Lower leg skin (tissue), 3 donors: ENCODE data around the gene PFKFB4.

Experiments
- POLR2A ChIP-seq, 2 donors: fragments of 450-650 bp; IDR thresholded peaks; one replicate each; pipeline ENCODE4 v1.6.1; 2016 to 2017; ENCODE audit warnings: antibody characterized with exemption in 2 of 2, mild to moderate bottlenecking in 1 of 2, moderate library complexity in 1 of 2
- TF ChIP-seq, protein P1 (sequence below), 3 donors: fragments of 450-650 bp; IDR thresholded peaks; one replicate each; pipeline ENCODE4 v1.5.1; 2016; ENCODE audit warnings: antibody characterized with exemption in 3 of 3, mild to moderate bottlenecking in 3 of 3, moderate library complexity in 2 of 3

DNA sequence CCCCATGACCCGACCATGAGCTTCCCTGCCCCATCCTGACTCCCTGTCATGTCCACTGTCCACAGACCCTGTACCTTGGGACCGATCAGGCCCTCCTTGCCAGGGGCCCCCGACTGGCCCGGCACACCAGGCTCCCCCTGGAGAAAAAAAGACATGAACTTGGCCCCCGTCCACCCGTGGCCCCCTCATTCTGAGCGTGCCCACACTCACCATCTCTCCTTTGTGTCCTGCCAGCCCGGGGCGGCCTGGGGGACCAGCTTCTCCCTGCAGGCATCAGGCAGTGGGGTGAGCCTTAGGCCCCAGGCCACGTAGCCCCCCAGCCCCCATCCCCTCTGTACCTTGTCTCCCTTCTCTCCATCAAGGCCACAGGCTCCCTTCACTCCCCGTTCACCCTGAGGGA, 10.9 kb upstream of the PFKFB4 start:
- TF ChIP-seq POLR2A (IDR thresholded peaks at IDR 0.05), result no peak
- TF ChIP-seq, protein P1, sequence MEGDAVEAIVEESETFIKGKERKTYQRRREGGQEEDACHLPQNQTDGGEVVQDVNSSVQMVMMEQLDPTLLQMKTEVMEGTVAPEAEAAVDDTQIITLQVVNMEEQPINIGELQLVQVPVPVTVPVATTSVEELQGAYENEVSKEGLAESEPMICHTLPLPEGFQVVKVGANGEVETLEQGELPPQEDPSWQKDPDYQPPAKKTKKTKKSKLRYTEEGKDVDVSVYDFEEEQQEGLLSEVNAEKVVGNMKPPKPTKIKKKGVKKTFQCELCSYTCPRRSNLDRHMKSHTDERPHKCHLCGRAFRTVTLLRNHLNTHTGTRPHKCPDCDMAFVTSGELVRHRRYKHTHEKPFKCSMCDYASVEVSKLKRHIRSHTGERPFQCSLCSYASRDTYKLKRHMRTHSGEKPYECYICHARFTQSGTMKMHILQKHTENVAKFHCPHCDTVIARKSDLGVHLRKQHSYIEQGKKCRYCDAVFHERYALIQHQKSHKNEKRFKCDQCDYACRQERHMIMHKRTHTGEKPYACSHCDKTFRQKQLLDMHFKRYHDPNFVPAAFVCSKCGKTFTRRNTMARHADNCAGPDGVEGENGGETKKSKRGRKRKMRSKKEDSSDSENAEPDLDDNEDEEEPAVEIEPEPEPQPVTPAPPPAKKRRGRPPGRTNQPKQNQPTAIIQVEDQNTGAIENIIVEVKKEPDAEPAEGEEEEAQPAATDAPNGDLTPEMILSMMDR (IDR thresholded peaks at IDR 0.05), result no peak
